T-helper 1 cell (primary cell): Measurements from ENCODE around the gene TIGD6.
A peak's percentile ranks its signal among the peaks of the same experiment; 100 is the strongest.
"Not testable (repeated sequence)": the region's sequence is repeated elsewhere in the genome, so short reads cannot be mapped to it uniquely, and the experiment has no call there.

Experiments
- DNase-seq, 5 donors: peaks; one replicate each; pipeline ENCODE4 v3.0.0-alpha.2; 2012 to 2020

The TIGD6 gene

DNA sequence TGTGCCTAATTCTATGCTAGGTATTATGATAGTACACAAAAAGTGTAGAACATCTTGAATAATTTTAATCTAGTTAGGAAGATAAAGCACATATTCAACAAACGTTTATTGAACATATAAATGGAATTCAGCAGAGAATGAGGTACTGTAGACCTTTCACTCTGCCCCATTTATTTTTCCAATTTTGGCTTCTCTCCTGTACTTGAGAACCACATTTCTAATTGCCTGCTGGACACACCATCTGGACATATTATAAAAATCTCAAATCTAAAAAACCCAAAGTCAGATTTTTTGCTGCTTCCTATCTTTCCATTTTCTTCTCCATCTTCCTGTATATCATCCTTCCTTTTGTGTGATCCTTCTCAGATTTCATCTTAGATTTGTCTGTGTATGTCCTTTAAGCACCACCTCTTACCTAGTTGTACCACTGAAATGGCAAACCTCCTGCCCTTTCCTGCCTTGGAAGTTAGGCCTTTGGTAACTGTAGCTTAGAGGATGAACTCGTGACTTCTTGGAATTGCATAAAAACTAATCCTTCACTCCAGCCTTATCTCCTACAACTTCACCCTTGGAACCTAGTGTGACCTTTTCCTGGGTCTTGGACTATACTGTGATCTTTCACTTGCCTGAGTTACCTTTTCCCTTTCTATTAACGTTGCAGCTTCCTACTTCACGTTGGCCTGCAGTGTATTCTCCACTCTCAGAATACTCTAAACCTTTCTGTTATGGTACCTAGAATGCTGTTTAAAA lies 31.1 kb downstream of the TIGD6 start:
- DNase-seq, result no peak

DNA sequence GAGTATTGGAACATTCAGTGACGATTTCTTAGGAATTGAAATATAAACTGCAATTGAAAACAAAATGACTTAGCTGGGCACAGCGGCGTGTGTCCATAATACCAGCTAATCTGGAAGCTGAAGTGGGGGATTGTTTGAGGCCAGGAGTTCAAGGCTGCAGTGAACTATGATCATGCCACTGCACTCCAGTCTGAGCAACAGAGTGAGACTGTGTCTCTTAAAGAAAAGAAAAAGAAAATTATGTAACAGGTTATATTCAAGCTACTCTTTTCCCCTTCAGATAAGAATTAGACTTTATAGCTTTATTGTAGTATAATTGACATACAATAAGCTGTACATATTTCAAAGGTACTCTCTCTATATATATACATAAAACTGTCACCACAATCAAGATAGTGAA lies 33.5 kb downstream of the TIGD6 start:
- DNase-seq, result no peak

DNA sequence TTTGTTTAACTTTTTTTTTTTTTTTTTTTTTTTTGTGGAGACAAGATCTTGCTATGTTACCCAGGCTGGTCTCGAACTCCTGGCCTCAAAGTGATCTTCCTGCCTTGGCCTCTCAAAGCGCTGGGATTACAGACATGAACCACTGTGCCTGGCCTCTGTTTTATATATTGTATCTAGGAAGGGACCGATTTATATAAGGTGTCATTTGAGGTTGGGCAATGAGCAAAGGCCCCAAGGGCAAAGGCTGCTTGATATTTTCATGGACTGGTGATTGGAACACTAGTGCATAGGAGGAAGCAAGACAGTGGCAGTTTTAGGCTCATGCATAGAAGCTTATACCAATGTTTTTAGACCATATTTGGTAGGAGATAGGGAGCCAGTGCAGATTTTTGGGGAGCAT lies 36.7 kb downstream of the TIGD6 start:
- DNase-seq, result no peak

DNA sequence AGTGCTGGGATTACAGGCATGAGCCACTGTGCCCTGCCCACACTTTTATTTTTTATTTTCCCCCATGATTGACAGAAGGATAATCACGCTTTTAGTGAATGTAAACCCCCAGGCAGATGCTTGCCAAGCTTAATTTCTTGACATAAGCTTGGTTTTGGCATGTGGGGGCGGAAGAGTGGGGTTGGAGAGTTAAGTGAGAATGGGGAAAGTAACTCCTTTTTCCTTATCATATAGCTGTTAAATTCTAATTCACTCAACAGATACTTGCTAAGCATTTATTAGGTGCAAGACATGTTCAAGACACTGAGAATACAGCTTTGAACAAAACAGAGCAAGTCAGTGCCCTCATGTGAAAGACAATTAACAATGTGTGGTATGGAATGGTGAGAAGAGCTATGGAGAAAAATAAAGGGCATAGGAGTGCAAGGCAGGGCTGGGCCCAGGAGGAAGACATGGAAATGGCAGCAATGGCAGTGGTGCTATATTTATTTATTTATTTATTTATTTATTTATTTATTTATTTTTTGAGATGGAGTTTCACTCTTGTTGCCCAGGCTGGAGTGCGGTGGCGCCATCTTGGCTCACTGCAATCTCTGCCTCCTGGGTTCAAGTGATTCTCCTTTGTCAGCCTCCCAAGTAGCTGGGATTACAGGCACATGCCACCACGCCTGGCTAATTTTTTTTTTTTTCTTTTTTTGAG lies 37.7 kb downstream of the TIGD6 start:
- no peak for DNase-seq

DNA sequence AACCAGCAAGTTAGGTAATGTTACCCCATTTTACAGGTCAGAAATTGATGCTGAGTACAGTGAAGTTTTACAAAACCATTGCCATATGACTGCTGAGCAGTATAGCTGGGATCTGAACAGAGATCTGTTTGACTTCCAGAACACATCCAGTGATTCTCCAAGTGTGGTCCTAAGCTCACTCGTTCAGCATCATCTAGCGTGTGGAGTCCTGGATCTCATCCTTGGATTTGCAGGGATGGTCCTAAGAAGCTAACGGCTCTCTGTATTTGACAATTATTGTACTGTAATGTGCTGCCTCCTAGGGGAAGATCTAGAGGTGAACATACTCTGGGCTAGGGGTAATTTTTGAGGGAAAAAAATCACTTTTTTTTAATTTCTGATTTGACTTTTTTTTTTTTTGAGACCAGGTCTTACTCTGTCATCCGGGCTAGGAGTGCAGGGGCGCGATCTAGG lies 38.5 kb downstream of the TIGD6 start:
- DNase-seq, result peak in 1 of 5 donors; percentile 7

DNA sequence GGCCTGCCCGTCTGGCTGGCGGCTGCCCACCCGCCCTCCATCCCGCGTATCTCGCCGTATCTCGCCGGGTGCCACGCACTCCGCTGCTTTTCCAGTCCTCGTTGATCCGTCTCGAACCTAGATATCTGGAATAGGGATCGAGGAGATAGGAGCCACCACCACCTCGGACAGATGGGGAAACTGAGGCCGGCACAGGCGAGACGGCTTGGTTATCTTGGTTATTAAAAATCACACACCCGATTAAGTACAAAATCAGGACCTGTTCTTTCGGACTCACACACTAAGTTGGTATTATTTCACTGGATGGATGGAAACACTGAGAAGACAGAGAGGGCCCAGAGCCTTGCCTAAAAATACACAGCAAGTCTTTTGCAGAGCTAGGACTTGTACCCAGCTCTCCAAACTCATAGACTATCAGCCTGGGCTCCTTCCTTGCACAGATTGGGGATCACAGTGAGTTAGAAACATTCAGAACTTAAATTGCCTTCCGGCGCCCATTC lies 39.2 kb downstream of the TIGD6 start:
- no peak for DNase-seq

DNA sequence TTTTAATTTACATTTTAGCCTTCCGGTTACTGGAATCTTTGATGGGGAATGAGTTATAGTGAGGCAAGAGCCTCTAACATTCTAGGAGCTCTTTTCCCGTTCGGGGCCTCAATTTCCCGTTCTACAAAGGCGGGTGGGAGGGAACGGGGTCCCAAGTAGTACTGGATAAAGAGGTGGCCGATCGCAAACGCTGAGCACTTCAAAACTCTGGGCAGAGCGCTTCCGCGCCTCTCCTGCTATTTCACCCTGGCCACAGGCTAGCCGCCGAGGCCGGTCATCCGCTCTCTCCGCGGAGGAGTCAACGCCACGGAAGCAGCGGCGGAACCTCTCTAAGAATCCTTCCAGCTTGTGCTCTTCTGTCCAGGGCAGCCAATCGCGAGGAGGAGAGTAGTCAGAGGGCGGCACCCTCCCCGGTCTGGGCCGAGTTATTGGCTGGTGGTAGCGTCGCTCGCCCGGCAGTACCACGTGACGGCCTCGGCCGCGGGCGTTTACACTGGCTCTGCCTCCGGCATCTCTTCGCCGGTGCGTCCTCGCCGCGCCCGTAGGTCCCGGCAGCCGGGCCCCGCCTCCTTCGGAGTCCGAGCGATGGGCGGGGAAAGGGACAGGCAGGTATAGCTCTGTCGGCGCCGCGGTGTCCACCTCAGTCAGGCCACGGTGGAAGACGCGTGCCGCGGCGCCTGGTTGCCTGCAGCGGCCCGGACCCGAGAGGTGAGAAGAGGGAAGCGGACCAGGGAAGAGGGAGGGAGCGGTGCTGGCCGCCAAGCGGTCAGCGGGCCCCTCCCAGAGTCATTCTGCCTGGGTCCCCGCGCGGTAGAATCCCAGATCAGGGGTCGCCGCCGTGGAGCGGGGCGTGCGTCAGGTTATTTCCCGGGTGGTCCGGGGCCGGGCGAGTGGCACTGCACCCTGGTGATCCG lies 39.9 kb downstream of the TIGD6 start, which contains the start of gene SLC26A2:
Gene SLC26A2, plus strand, starts transcription at position 487 of the 914 bp plus-strand sequence. CDS start 16,895 bp downstream, outside the sequence.
- peak; percentile 88 to 97 (median 91) for DNase-seq

DNA sequence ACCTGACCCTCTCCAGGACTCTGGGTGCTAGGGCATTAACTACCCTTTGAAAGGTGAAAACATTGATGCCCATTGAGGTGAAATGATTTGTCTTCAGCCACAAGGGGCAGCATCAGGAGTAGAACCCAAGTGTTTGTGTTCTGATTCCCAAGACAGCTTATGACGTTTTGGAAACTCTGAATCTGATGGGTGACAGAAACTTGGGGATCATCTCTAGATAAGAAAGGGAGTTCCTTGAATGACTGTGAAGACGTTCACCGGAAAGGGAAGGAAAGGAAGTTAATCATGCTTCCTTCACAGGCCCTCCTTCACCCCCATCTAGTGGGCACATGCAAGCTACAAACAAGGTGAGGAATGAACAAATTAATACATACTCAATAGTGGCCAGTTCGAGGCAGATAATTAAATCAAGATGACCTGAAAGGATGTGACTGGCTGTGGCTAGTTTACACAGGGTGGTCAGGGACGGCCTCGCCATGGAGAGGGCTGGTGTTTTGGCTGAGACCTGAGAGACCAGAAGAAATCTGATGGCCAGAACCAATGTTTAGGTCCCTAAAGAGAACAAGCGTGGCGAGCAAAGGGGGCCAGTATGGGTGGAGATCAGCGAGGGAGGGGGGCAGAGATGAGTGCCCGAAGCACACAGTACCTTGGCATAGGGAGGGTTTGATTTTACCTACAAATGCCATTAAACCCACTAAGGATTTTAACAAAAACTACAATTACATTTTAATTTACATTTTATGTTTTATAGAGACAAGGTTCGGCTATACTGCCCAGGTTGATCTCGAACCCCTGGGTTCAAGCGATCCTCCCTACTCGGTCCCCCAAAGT lies 40.8 kb downstream of the TIGD6 start:
- DNase-seq, result peak in 4 of 5 donors; percentile 10 to 82 (median 11)

DNA sequence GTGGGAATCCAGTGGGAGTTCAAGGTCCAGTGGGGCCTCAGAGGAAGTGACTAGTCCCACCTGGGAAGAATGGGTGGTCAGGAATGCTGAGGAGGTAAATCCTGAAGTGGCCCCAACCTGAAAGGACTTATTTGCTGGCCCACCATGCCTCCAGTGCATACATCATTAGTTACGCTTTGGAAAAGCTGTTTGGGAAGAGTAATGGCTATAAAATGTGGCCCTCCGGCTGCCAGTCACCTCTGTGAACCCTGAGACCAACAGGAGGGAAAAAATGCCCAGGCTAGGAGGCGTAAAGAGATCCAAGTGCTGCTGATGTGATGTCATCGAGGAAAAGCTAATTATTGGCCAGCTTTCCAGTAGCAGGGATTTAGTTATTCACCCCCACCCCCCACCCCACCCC lies 42.6 kb downstream of the TIGD6 start:
- DNase-seq, result no peak

DNA sequence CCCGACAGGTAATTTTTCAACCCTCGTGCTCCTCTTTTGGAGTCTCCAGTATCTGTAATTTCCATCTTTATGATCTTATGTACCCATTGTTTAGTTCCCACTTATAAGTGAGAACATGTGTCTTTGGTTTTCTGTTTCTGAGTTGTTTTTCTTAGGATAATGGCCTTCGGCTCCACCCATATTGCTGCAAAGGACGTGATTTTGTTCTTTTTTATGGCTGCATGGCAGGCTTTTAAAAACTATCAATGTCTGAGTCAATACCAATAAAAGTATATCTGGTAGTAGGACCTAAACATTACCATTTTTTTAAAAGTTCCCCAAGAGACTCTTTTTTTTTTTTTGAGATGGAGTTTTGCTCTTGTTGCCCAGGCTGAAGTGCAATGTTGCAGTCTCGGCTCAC lies 43.8 kb downstream of the TIGD6 start:
- DNase-seq, result no peak

DNA sequence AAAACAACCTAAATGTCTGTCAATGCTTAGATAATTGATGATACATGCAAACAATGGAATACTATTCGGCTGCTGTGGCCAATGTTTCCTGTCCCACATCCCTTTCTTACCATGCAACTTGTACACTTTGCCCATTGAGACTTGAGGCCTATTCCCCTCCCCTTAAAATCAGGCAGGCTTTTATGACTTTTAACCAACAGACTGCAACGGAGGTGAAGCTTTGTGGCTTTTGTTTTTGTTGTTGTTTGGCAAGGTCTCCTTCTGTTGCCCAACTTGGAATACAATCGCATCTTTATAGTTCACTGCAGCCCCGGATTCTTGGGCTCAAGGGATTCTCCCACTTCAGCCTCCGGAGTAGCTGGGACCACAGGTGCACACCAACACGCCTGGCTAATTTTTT lies 45.7 kb downstream of the TIGD6 start:
- no peak for DNase-seq

DNA sequence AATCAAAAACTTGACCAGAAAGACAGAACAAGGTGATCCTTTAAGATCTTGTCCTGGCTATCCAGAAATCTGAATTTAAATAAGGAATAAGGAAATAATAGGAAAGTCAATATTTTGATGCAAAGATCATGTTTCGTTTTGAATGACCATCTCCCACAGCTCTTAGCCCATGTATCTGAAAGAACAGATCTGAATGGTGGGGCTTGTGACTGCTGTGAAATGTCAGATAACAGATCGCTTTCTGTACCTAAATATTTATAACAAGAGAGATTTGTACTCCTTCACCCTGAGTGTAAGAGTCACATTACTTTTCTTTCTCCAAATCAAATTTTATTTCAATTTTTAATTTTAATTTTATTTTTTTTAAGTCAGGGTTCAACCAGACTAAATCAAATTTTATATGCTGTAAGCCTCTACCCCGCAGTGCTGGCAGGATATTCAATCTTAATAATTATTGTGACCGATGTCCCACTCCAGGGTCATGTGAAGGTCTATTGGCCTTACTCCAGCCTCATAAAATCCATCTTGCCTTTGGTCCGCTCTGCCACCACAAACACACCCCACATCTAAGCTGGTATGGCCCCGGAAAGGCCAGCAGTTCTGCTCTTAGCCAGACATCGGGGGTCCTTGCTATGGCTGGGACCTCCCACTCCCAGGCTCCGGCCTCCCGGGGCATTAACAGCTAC lies 46.9 kb downstream of the TIGD6 start:
- no peak for DNase-seq

DNA sequence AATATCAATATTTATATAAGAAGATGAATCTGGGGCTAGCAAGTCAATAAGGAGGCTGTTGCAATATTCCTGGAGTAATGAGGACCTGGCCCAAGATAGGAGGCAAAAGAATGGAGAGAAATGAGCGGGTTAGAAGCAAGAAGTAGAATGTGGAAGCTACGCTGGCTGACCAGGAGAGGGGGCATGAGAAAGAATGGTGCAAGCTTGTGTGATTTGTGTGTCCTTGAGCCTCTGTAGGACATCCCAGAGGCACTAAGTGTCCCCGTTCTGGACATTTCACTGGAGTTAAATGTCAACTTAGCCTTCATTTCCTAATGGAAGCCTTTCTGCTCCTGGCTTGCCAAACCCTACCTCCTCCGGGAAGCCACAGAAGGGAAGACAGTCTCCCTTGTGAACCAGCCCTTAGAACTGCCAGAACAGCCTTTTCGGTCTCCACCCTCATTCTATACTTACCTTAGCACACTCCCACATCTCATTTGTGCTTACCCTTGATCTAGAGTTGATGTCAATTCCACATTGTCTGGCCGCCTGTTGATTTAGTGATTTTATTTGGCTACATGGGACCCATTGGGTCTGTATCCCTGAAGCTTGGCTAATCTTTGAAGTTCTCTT lies 49.2 kb downstream of the TIGD6 start:
- no peak for DNase-seq

DNA sequence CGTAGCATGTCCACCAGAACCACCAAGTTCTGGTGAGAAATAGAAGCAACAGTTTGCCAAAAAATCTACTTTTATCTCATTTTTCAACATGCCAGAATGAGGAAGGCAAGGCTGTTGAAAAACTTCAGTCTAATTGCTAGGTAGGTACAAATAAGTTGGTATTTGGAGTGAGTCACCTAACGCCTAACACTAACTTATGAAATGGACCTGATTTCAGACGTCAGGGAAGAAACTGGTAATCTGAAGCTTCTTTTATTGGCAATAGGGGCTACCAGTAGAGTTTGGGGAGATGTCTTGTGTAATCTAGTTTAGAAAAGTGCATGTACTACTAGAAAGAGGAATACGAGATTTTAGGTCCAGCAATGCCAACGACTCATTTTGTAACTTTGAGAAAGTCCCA lies 51.5 kb downstream of the TIGD6 start:
- DNase-seq, result no peak

DNA sequence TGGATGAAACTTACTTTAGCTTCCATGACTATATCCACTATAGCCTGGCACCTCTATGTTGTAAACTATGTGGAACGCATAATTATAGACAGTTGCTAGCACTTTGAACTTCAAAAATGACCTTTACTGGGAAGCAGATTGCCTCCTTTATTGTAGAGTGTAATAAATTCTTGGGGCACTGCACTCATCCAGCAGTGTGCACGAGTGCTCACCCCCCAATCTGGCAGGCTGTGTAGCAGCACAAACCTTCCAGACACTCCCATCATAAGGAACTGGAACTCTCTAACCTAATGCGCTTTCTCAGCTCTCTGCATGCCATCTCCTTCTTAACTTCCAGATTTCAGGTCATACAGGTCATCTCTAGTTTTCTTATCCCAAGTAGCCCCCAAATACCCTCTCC lies 54.3 kb downstream of the TIGD6 start:
- DNase-seq, result no peak

DNA sequence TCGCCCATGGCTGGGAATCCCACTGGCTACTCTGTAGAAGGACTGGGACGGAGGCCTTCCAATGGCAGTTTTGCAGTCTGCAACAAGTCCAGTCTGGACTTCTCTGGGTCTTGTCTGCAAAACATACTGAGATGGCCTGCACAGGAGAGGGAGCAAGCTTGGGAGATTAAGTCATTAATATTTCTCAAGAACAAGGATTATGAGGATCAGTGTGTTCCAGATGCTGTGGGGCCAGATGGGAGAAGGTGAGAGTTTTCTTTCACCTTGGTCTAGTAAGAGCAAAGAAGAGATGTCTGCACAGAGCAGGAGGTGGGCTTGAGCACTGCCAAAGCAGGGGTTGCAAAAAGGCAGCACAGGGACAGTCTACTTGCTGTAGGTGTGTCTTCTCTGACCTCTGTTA lies 55.8 kb downstream of the TIGD6 start, which contains the start of gene PDE6A:
Gene PDE6A, minus strand, starts transcription at position 128 of the 400 bp plus-strand sequence. Its CDS starts 120 bp downstream, at position 8.
- DNase-seq, result no peak

DNA sequence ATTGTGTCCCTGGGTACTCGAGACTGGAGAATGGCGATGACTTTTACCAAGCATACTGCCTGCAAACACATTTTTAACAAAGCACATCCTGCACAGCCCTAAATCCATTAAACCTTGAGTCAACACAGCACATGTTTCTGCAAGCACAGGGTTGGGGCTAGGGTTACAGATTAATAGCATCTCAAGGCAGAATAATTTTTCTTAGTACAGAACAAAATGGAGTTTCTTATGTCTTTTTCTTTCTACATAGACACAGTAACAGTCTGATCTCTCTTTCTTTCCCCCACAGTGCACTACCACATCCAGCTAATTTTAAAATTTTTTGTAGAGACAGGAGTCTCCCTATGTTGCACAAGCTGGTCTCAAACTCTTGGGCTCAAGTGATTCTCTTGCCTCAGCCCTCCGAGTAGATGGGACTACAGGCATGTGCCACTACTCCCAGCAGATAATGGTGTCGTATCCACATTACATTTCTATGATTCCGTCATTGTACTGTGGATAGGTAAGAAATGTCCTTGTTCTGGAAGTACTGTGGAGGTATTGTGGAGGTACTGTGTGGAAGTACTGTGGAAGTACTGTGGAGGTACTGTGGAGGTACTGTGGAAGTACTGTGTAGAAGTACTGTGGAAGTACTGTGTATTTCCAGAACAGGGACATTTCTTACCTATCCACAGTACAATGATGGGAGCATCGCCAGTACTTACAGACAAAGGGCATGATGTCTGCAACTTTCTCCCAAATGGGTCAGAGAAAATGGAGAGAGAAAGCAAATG lies 57.1 kb downstream of the TIGD6 start:
- not testable (repeated sequence) for DNase-seq
